Measurements from ENCODE around the gene SPHKAP.

SPHKAP gene

DNA sequence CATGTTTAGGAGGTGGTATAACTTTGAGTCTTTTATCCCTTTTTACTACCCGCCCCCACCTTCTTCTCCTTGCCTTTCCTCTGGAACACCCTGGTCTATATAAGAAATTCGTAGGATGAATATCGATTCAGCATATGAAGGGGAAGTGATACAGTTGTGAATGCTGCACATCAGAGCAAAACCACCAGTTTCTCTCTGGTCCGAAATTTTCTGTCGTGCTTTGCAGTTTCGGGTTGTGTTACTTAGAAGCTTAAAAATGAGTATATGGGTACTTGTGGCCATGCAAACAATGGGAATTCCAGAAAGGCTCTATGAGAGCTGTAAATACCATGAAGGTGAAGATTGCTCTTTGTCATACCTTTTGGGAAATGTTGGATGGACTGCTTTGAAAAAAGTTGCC, 249.5 kb downstream of the SPHKAP start:
- no peaks in the 10 kb centered on the region for H3K27me3 ChIP-seq (replicated peaks; ENCODE audit: control insufficient read depth, insufficient read depth, low read length, poor library complexity, severe bottlenecking)
- no peaks in the 10 kb centered on the region for H3K9me3 ChIP-seq (ENCODE audit: control insufficient read depth, low read length)
- H3K27ac ChIP-seq (ENCODE audit: insufficient read depth, low read length, poor library complexity, severe bottlenecking): no peak overlapping the region
- H3K4me1 ChIP-seq (ENCODE audit: control insufficient read depth, insufficient read depth, low read length, poor library complexity, severe bottlenecking): no peaks in the 10 kb centered on the region
- no peaks in the 10 kb centered on the region for H3K36me3 ChIP-seq (ENCODE audit: control insufficient read depth, insufficient read depth, low read length)
- no peak for DNase-seq
- H3K4me3 ChIP-seq (ENCODE audit: insufficient read depth, low read depth, low read length, poor library complexity, severe bottlenecking): no peak overlapping the region

Data from effector memory CD4-positive, alpha-beta T cell (primary cell).